ENCODE measurements around the gene CCR5AS.
A peak's percentile ranks its signal among the peaks of the same experiment; 100 is the strongest.
"Not testable (repeated sequence)": the region's sequence is repeated elsewhere in the genome, so short reads cannot be mapped to it uniquely, and the experiment has no call there.

CCR5AS gene

GRCh38 chr3:46429671-46430070 lies 22.8 kb upstream of the CCR5AS start:
- Mint-ChIP-seq H3K9me3 (peaks cover 9% of the 10 kb centered on the region), H3K27ac (peak overlapping the region; percentile 35), H3K4me1 (ENCODE audit: unreplicated experiment) (peaks cover 12% of the 10 kb centered on the region), H3K36me3 (no peaks in the 10 kb centered on the region), H3K4me3 (no peak overlapping the region), H3K27me3 (no peaks in the 10 kb centered on the region)
- no peak for TF ChIP-seq CTCF (conservative IDR thresholded peaks at IDR 0.05)
- DNase-seq (ENCODE audit: extremely low spot score, unreplicated experiment), result no peak

GRCh38 chr3:46429250-46429649 lies 22.4 kb upstream of the CCR5AS start:
- Mint-ChIP-seq H3K27ac (peak overlapping the region; percentile 35), H3K4me3 (no peak overlapping the region), H3K4me1 (ENCODE audit: unreplicated experiment) (peaks cover 12% of the 10 kb centered on the region), H3K27me3 (no peaks in the 10 kb centered on the region), H3K36me3 (no peaks in the 10 kb centered on the region), H3K9me3 (peaks cover 9% of the 10 kb centered on the region)
- no peak for TF ChIP-seq CTCF (conservative IDR thresholded peaks at IDR 0.05)
- DNase-seq (ENCODE audit: extremely low spot score, unreplicated experiment), result no peak

- Mint-ChIP-seq H3K4me3 (no peak overlapping the region), H3K9me3 (peaks cover 9% of the 10 kb centered on the region), H3K27ac (no peak overlapping the region), H3K27me3 (no peaks in the 10 kb centered on the region), H3K4me1 (ENCODE audit: unreplicated experiment) (peaks cover 12% of the 10 kb centered on the region), H3K36me3 (no peaks in the 10 kb centered on the region)
- TF ChIP-seq CTCF (conservative IDR thresholded peaks at IDR 0.05), result no peak
- no peak for DNase-seq (ENCODE audit: extremely low spot score, unreplicated experiment)
Measured at GRCh38 chr3:46427916-46428833, 21.3 kb upstream of the CCR5AS start.

- not testable (repeated sequence) for H3K27me3 Mint-ChIP-seq
Measured at GRCh38 chr3:46427404-46427803, 20.5 kb upstream of the CCR5AS start.

GRCh38 chr3:46426476-46426875 lies 19.6 kb upstream of the CCR5AS start:
- H3K27me3 Mint-ChIP-seq; H3K36me3 Mint-ChIP-seq; H3K27ac Mint-ChIP-seq; H3K4me3 Mint-ChIP-seq; H3K9me3 Mint-ChIP-seq; DNase-seq (ENCODE audit: extremely low spot score, unreplicated experiment): not testable (repeated sequence)
- peaks cover 12% of the 10 kb centered on the region for H3K4me1 Mint-ChIP-seq (ENCODE audit: unreplicated experiment)

More at GRCh38 chr3:46427404-46427803, 20.5 kb upstream of the CCR5AS start:
- not testable (repeated sequence) for H3K27ac Mint-ChIP-seq; H3K9me3 Mint-ChIP-seq; H3K36me3 Mint-ChIP-seq; H3K4me3 Mint-ChIP-seq; DNase-seq (ENCODE audit: extremely low spot score, unreplicated experiment)
- H3K4me1 Mint-ChIP-seq (ENCODE audit: unreplicated experiment), result peaks cover 12% of the 10 kb centered on the region

GRCh38 chr3:46423588-46423987 lies 16.7 kb upstream of the CCR5AS start:
- no peak overlapping the region for H3K27ac Mint-ChIP-seq
- no peaks in the 10 kb centered on the region for H3K36me3 Mint-ChIP-seq
- peaks cover 11% of the 10 kb centered on the region for H3K4me1 Mint-ChIP-seq (ENCODE audit: unreplicated experiment)
- H3K27me3 Mint-ChIP-seq, result no peaks in the 10 kb centered on the region
- H3K9me3 Mint-ChIP-seq, result no peaks in the 10 kb centered on the region
- no peak for DNase-seq (ENCODE audit: extremely low spot score, unreplicated experiment)
- H3K4me3 Mint-ChIP-seq, result no peak overlapping the region
- TF ChIP-seq CTCF (conservative IDR thresholded peaks at IDR 0.05), result no peak
